ENCODE results near the gene DCLRE1B.

Gene DCLRE1B

DNA sequence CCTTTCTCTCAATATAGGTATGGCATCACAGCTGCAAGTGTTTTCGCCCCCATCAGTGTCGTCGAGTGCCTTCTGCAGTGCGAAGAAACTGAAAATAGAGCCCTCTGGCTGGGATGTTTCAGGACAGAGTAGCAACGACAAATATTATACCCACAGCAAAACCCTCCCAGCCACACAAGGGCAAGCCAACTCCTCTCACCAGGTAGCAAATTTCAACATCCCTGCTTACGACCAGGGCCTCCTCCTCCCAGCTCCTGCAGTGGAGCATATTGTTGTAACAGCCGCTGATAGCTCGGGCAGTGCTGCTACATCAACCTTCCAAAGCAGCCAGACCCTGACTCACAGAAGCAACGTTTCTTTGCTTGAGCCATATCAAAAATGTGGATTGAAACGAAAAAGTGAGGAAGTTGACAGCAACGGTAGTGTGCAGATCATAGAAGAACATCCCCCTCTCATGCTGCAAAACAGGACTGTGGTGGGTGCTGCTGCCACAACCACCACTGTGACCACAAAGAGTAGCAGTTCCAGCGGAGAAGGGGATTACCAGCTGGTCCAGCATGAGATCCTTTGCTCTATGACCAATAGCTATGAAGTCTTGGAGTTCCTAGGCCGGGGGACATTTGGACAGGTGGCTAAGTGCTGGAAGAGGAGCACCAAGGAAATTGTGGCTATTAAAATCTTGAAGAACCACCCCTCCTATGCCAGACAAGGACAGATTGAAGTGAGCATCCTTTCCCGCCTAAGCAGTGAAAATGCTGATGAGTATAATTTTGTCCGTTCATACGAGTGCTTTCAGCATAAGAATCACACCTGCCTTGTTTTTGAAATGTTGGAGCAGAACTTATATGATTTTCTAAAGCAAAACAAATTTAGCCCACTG is 35.5 kb downstream of the DCLRE1B start:
- ChIA-PET POLR2A (no interaction called here), CTCF (interaction anchor here (1.0 kb wide), 1 partner anchor 342 kb away, joined by 4 read pairs; no protein-coding TSS in a partner anchor)
- H3K36me3 ChIP-seq (ENCODE audit: control insufficient read depth in 2 of 2, insufficient read depth in 1 of 2, low read length in 2 of 2): peaks cover 18 to 33% of the 10 kb centered on the region in 2 experiments
- TF ChIP-seq ZNF600 (tag by site-specific recombination; IDR thresholded peaks at IDR 0.05): 0 out of 2 replicates have a peak, but pooled peaks have one; percentile 34
- TF ChIP-seq ZFHX2 (tag by site-specific recombination; conservative IDR thresholded peaks at IDR 0.05): no peak
- peak; percentile 86 for TF ChIP-seq ZNF341 (tag by site-specific recombination; IDR thresholded peaks at IDR 0.05; ENCODE audit: low read depth)
- H3K4me3 ChIP-seq (ENCODE audit: low read depth, low read length): no peak overlapping the region
- no peaks in the 10 kb centered on the region for H3K9me3 ChIP-seq (ENCODE audit: control insufficient read depth, insufficient read depth, low read depth, low read length)
- H3K27ac ChIP-seq (ENCODE audit: extremely low read depth, low read depth, low read length): no peak overlapping the region
- no peaks in the 10 kb centered on the region for H3K4me1 ChIP-seq (ENCODE audit: control insufficient read depth, insufficient read depth, low read length)

GRCh38 chr1:113941245-113941559 is 36.1 kb downstream of the DCLRE1B start:
- H3K27ac ChIP-seq (ENCODE audit: extremely low read depth, low read depth, low read length): no peak overlapping the region
- ChIA-PET POLR2A (no interaction called here), CTCF (interaction anchor here (1.0 kb wide), 1 partner anchor 342 kb away, joined by 4 read pairs; no protein-coding TSS in a partner anchor)
- H3K9me3 ChIP-seq (ENCODE audit: control insufficient read depth, insufficient read depth, low read depth, low read length): no peaks in the 10 kb centered on the region
- H3K36me3 ChIP-seq (ENCODE audit: control insufficient read depth in 2 of 2, insufficient read depth in 1 of 2, low read length in 2 of 2): peaks cover 18 to 33% of the 10 kb centered on the region in 2 experiments
- no peak overlapping the region for H3K4me3 ChIP-seq (ENCODE audit: low read depth, low read length)
- H3K4me1 ChIP-seq (ENCODE audit: control insufficient read depth, insufficient read depth, low read length): peaks cover 3% of the 10 kb centered on the region; the same call in 1 of the 2 replicates
- TF ChIP-seq, protein P1, sequence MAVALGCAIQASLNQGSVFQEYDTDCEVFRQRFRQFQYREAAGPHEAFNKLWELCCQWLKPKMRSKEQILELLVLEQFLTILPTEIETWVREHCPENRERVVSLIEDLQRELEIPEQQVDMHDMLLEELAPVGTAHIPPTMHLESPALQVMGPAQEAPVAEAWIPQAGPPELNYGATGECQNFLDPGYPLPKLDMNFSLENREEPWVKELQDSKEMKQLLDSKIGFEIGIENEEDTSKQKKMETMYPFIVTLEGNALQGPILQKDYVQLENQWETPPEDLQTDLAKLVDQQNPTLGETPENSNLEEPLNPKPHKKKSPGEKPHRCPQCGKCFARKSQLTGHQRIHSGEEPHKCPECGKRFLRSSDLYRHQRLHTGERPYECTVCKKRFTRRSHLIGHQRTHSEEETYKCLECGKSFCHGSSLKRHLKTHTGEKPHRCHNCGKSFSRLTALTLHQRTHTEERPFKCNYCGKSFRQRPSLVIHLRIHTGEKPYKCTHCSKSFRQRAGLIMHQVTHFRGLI (tag by site-specific recombination; IDR thresholded peaks at IDR 0.05): no peak
- TF ChIP-seq ZNF121 (tag by site-specific recombination; IDR thresholded peaks at IDR 0.05) (no peak), ZBTB26 (tag by site-specific recombination; optimal IDR thresholded peaks at IDR 0.05) (no peak), ZBTB17 (tag by site-specific recombination; IDR thresholded peaks at IDR 0.05) (no peak), ZNF266 (tag by site-specific recombination; IDR thresholded peaks at IDR 0.05; ENCODE audit: low read depth) (no peak), ZNF350 (tag by site-specific recombination; IDR thresholded peaks at IDR 0.05) (no peak), ZNF623 (tag by site-specific recombination; IDR thresholded peaks at IDR 0.05) (no peak), ZBTB8A (tag by site-specific recombination; IDR thresholded peaks at IDR 0.05) (no peak), IKZF3 (tag by site-specific recombination; IDR thresholded peaks at IDR 0.05) (no peak), ZNF184 (tag by site-specific recombination; IDR thresholded peaks at IDR 0.05) (no peak), ZNF677 (tag by site-specific recombination; IDR thresholded peaks at IDR 0.05) (no peak), REST (tag by site-specific recombination; IDR thresholded peaks at IDR 0.05) (no peak), ZFP37 (tag by site-specific recombination; IDR thresholded peaks at IDR 0.05) (no peak), ZNF785 (tag by site-specific recombination; IDR thresholded peaks at IDR 0.05) (no peak), ZNF704 (tag by site-specific recombination; IDR thresholded peaks at IDR 0.05) (no peak)
- TF ChIP-seq, protein P2, sequence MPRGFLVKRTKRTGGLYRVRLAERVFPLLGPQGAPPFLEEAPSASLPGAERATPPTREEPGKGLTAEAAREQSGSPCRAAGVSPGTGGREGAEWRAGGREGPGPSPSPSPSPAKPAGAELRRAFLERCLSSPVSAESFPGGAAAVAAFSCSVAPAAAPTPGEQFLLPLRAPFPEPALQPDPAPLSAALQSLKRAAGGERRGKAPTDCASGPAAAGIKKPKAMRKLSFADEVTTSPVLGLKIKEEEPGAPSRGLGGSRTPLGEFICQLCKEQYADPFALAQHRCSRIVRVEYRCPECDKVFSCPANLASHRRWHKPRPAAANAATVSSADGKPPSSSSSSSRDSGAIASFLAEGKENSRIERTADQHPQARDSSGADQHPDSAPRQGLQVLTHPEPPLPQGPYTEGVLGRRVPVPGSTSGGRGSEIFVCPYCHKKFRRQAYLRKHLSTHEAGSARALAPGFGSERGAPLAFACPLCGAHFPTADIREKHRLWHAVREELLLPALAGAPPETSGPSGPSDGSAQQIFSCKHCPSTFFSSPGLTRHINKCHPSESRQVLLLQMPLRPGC (tag by site-specific recombination; IDR thresholded peaks at IDR 0.05): no peak

All from HEK293 (cell line).